Neural cell (in vitro differentiated cells): ENCODE data around the gene DCDC2.

Source experiments
- POLR2AphosphoS5 ChIP-seq: IDR thresholded peaks from 2 replicates; pipeline ENCODE4 v1.6.1; 2012
- TF ChIP-seq, protein P1 (sequence below): fragments of 450-650 bp; IDR thresholded peaks from 2 replicates; pipeline ENCODE4 v1.5.1; 2014; ENCODE audit warnings: antibody characterized with exemption, mild to moderate bottlenecking, moderate library complexity; ENCODE audit not compliant: poor library complexity, severe bottlenecking

GRCh38 chr6:24140591-24140990 lies 217.3 kb downstream of the DCDC2 start:
- TF ChIP-seq, protein P1, sequence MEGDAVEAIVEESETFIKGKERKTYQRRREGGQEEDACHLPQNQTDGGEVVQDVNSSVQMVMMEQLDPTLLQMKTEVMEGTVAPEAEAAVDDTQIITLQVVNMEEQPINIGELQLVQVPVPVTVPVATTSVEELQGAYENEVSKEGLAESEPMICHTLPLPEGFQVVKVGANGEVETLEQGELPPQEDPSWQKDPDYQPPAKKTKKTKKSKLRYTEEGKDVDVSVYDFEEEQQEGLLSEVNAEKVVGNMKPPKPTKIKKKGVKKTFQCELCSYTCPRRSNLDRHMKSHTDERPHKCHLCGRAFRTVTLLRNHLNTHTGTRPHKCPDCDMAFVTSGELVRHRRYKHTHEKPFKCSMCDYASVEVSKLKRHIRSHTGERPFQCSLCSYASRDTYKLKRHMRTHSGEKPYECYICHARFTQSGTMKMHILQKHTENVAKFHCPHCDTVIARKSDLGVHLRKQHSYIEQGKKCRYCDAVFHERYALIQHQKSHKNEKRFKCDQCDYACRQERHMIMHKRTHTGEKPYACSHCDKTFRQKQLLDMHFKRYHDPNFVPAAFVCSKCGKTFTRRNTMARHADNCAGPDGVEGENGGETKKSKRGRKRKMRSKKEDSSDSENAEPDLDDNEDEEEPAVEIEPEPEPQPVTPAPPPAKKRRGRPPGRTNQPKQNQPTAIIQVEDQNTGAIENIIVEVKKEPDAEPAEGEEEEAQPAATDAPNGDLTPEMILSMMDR = no peak
- TF ChIP-seq POLR2AphosphoS5 = no peak
